ENCODE measurements around the gene FOXI1.

- TF ChIP-seq CTCF (IDR thresholded peaks at IDR 0.05) (no peak), POLR2A (IDR thresholded peaks at IDR 0.05) (no peak)
Measured at GRCh38 chr5:170076211-170076610, 29.5 kb upstream of the FOXI1 start.

All from heart left ventricle (tissue), 13 donors.